SU-DHL-6 (cell line): ENCODE results near the gene CRYGS.
"Not testable (repeated sequence)": the region's sequence is repeated elsewhere in the genome, so short reads cannot be mapped to it uniquely, and the experiment has no call there.

Experiments used
- H2AFZ ChIP-seq: fragments of 200-600 bp; sonication (generic); 2 replicates; pipeline ENCODE4 v1.6.1; 2014; ENCODE audit warnings: low read depth, mild to moderate bottlenecking, moderate library complexity, mixed read lengths, antibody characterized with exemption, low read length; ENCODE audit not compliant: severe bottlenecking
- H3F3A ChIP-seq: fragments of 200-600 bp; shearing (Covaris generic); 2 replicates; pipeline ENCODE4 v1.6.0; 2016; ENCODE audit warnings: antibody characterized with exemption, mild to moderate bottlenecking; ENCODE audit not compliant: insufficient read depth
- H3K27ac ChIP-seq: fragments of 200-600 bp; sonication (generic); 2 replicates; pipeline ENCODE4 v1.5.1; 2016; ENCODE audit warnings: low read depth, mild to moderate bottlenecking, low read length, moderate library complexity, mixed read lengths
- H3K27me3 ChIP-seq: fragments of 200-600 bp; sonication (generic), shearing (Covaris generic); 2 replicates; pipeline ENCODE4 v1.6.0; 2014; ENCODE audit warnings: mild to moderate bottlenecking, low read length
- H3K36me3 ChIP-seq: fragments of 200-600 bp; sonication (generic); 2 replicates; pipeline ENCODE4 v1.6.1; 2014; ENCODE audit warnings: mild to moderate bottlenecking, low read length, mixed read lengths
- H3K4me2 ChIP-seq: fragments of 300-600, 200-600 bp; shearing (Covaris generic), sonication (generic); 2 replicates; pipeline ENCODE4 v1.6.0; 2014; ENCODE audit warnings: low read length, low read depth, mild to moderate bottlenecking; ENCODE audit not compliant: poor library complexity, severe bottlenecking
- H3K4me3 ChIP-seq: fragments of 200-600 bp; sonication (generic); 2 replicates; pipeline ENCODE4 v1.5.1; 2014; ENCODE audit warnings: antibody characterized with exemption, low read length, mild to moderate bottlenecking, mixed read lengths; ENCODE audit not compliant: insufficient read depth, poor library complexity, severe bottlenecking
- H3K79me2 ChIP-seq: fragments of 200-600 bp; sonication (generic); 2 replicates; pipeline ENCODE4 v1.6.1; 2014; ENCODE audit warnings: mild to moderate bottlenecking, low read length, moderate library complexity; ENCODE audit not compliant: insufficient read depth
- H3K9ac ChIP-seq: fragments of 200-600 bp; sonication (generic); 2 replicates; pipeline ENCODE4 v1.7.0; 2014; ENCODE audit warnings: mild to moderate bottlenecking, low read length
- H3K9me2 ChIP-seq: fragments of 200-600 bp; sonication (generic); replicated peaks from 2 replicates; pipeline ENCODE4 v1.6.1; 2014; ENCODE audit warnings: low read length; ENCODE audit not compliant: insufficient read depth
- H3K9me3 ChIP-seq: fragments of 200-600 bp; sonication (generic); 2 replicates; pipeline ENCODE4 v1.6.1; 2014; ENCODE audit warnings: low read length, mixed read lengths; ENCODE audit not compliant: insufficient read depth
- H4K20me1 ChIP-seq: fragments of 200-600 bp; sonication (generic); 2 replicates; pipeline ENCODE4 v1.6.1; 2014; ENCODE audit warnings: low read depth, mild to moderate bottlenecking, antibody characterized with exemption, low read length, moderate library complexity, mixed read lengths
- EZH2phosphoT487 ChIP-seq: fragments of 200-600 bp; sonication (generic), shearing (Covaris generic); conservative IDR thresholded peaks from 2 replicates; pipeline ENCODE4 v1.6.1; 2018; ENCODE audit warnings: mild to moderate bottlenecking, antibody characterized with exemption, low read length, moderate library complexity, mixed read lengths
- TF ChIP-seq, protein P1 (sequence below): fragments of 200-600 bp; sonication (generic); IDR thresholded peaks from one replicate; pipeline ENCODE4 v1.5.1; 2017; ENCODE audit warnings: antibody characterized with exemption, mild to moderate bottlenecking, low read length, moderate library complexity; ENCODE audit not compliant: insufficient read depth, poor library complexity, severe bottlenecking

Gene CRYGS

DNA sequence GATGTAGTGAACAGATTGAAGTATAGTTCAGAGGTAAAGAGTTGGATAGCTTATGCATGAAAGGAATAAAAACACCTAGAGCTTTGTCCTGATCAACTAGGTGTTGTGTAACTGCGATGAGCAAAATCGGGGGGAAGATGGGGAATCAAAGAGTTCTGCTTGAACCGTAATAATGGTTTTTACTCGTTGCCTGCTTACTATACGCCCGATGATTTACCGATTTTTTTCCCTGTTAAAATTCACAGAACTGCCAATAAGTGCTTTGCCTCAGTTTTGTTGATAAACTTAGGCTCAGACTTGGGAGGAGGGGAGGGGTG is 25.6 kb upstream of the CRYGS start:
- Histone ChIP-seq H3K79me2 (peaks cover 60% of the 10 kb centered on the region), H4K20me1 (no peaks in the 10 kb centered on the region), H3K9ac (peak overlapping the region; percentile 80), H3K27me3 (no peaks in the 10 kb centered on the region), H3K4me2 (peak overlapping the region; percentile 75), H3K36me3 (peaks cover 22% of the 10 kb centered on the region), H3K4me3 (peak overlapping the region; percentile 86), H3F3A (peaks cover 2% of the 10 kb centered on the region; the same call in 1 of the 2 replicates), H3K9me3 (no peaks in the 10 kb centered on the region), H3K9me2 (no peaks in the 10 kb centered on the region), H3K27ac (peak overlapping the region; percentile 48), H2AFZ (no peak overlapping the region)
- TF ChIP-seq EZH2phosphoT487 = no peak
- TF ChIP-seq, protein P1, sequence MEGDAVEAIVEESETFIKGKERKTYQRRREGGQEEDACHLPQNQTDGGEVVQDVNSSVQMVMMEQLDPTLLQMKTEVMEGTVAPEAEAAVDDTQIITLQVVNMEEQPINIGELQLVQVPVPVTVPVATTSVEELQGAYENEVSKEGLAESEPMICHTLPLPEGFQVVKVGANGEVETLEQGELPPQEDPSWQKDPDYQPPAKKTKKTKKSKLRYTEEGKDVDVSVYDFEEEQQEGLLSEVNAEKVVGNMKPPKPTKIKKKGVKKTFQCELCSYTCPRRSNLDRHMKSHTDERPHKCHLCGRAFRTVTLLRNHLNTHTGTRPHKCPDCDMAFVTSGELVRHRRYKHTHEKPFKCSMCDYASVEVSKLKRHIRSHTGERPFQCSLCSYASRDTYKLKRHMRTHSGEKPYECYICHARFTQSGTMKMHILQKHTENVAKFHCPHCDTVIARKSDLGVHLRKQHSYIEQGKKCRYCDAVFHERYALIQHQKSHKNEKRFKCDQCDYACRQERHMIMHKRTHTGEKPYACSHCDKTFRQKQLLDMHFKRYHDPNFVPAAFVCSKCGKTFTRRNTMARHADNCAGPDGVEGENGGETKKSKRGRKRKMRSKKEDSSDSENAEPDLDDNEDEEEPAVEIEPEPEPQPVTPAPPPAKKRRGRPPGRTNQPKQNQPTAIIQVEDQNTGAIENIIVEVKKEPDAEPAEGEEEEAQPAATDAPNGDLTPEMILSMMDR = no peak

GRCh38 chr3:186569361-186569760 is 25.2 kb upstream of the CRYGS start:
- not testable (repeated sequence) for H3K27me3 ChIP-seq, H2AFZ ChIP-seq, H3F3A ChIP-seq, H4K20me1 ChIP-seq, H3K9me3 ChIP-seq, H3K9me2 ChIP-seq
- Histone ChIP-seq H3K4me3 (peak overlapping the region; percentile 86), H3K9ac (peak overlapping the region; percentile 80), H3K79me2 (peaks cover 56% of the 10 kb centered on the region), H3K4me2 (peak overlapping the region; percentile 75), H3K27ac (peak overlapping the region; percentile 48; the same call in 1 of the 2 replicates), H3K36me3 (peaks cover 18% of the 10 kb centered on the region)

- peak within 1 kb of the TSS; percentile 77 for H3K9ac ChIP-seq
- no peak for TF ChIP-seq EZH2phosphoT487
- TF ChIP-seq, protein P1 = no peak
- peaks cover 42% of the 10 kb centered on the region for H3K79me2 ChIP-seq
Measured at GRCh38 chr3:186567072-186567921, 23.1 kb upstream of the CRYGS start, which contains the start of gene TBCCD1. TBCCD1 (minus strand) TSS chr3:186567339; CDS start chr3:186564329, 3,010 bp downstream.

DNA sequence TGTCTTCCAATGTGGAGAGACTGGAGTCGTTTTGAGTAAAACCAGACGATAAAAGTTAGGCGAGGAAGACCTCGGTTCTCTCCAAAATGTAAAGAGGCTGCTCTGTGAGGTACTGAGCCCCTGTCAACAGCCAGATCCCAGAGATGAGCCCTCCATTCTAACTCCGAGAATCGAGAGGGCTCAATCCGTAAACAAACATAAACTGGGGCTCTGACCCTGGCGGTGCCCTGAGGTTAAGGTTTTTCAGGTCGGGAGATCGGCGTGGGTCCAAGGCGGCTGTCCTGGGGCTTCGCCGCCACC is 22.5 kb upstream of the CRYGS start:
- H3K9me3 ChIP-seq = no peaks in the 10 kb centered on the region
- no peaks in the 10 kb centered on the region for H4K20me1 ChIP-seq
- no peaks in the 10 kb centered on the region for H3K27me3 ChIP-seq
- no peaks in the 10 kb centered on the region; the same call in 1 of the 2 replicates for H3F3A ChIP-seq
- TF ChIP-seq, protein P1 = no peak
- TF ChIP-seq EZH2phosphoT487 = no peak
- peak overlapping the region; percentile 52 for H3K27ac ChIP-seq
- H3K36me3 ChIP-seq = no peaks in the 10 kb centered on the region; the same call in 1 of the 2 replicates
- H3K79me2 ChIP-seq = peaks cover 39% of the 10 kb centered on the region
- H3K4me3 ChIP-seq = peak overlapping the region; percentile 87
- H3K4me2 ChIP-seq = peak overlapping the region; percentile 87
- peak overlapping the region; percentile 62 for H2AFZ ChIP-seq
- H3K9ac ChIP-seq = peak overlapping the region; percentile 77
- no peaks in the 10 kb centered on the region for H3K9me2 ChIP-seq

More at GRCh38 chr3:186567072-186567921, 23.1 kb upstream of the CRYGS start, which contains the start of gene TBCCD1:
- H3K27me3 ChIP-seq = no peaks in the 10 kb centered on the region
- no peaks in the 10 kb centered on the region for H3K9me3 ChIP-seq
- no peaks in the 10 kb centered on the region for H4K20me1 ChIP-seq
- H2AFZ ChIP-seq = peak within 1 kb of the TSS; percentile 62
- no peaks in the 10 kb centered on the region; the same call in 1 of the 2 replicates for H3K36me3 ChIP-seq
- peak within 1 kb of the TSS; percentile 87 for H3K4me3 ChIP-seq
- no peaks in the 10 kb centered on the region; the same call in 1 of the 2 replicates for H3F3A ChIP-seq
- H3K9me2 ChIP-seq = no peaks in the 10 kb centered on the region
- H3K4me2 ChIP-seq = peak within 1 kb of the TSS; percentile 87
- peak within 1 kb of the TSS; percentile 73 for H3K27ac ChIP-seq
